HEK293T (cell line): ENCODE data around the gene ABCD1.

Experiments
- FOXA1 ChIP-seq: fragments of 450-650 bp; IDR thresholded peaks from 2 replicates; pipeline ENCODE4 v1.6.1; 2016; ENCODE audit warnings: mild to moderate bottlenecking
- SP1 ChIP-seq: fragments of 450-650 bp; IDR thresholded peaks from 2 replicates; pipeline ENCODE4 v1.6.1; 2017
- SUZ12 ChIP-seq: fragments of 450-650 bp; IDR thresholded peaks from 2 replicates; pipeline ENCODE4 v1.6.1; 2016; ENCODE audit warnings: mild to moderate bottlenecking
- ZNF384 ChIP-seq: fragments of 450-650 bp; IDR thresholded peaks from 2 replicates; pipeline ENCODE4 v1.6.1; 2016

DNA sequence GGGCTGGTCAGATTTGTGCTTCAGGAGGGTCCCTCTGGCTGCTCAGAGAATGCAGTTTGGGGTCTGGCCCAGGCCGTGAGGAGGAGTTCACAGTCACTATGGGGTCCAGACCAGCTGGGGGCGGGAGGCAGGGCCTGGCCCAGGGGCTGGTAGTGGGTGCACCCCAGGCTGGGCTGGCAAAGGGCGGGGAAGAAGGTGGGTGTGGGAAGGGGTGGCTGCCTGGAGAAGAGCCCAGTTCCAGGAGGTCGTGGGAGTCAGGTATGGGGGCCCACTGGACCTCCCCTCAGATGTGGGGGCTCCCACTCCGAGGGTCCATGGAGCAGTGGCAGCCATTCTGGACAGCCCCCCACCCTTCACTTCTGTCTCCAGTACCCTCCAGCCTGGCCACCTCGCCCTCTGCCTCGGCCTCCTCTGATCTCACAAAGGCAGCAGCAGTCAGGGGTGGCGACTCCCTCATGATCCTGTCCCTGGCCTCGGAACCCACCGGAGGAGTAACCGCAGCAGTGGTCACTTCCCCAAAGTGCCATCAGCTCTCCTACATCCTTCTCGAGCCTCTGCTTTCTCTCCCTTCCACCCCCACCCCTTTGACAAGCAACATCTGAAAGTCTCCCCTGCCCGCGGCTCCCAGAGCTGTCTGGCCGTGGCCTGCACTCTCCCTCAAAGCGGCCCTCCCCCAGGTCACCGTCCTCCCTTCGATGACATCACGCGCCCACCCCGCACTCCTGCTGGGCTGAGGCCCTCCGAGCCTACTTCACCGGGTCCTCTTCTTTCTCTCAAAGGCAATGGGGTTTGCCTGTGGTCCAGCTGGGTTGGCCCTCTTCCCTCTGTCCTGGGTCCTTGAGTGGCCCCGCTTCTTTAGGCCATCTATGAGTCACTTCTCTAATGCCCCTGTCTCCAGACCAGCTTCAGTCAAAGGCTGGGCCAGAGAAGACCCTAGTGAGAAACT is 38.6 kb upstream of the ABCD1 start:
- no peak for TF ChIP-seq SUZ12
- TF ChIP-seq ZNF384 = no peak
- TF ChIP-seq SP1 = no peak
- TF ChIP-seq FOXA1 = no peak
